Osteoblast (primary cell): Measurements from ENCODE around the gene TXNDC17. TPM values are rescaled to one million over a fixed set of nuclear protein-coding genes. Genes with fewer than 3 reads are reported as not detected.
"Not testable (repeated sequence)": the region's sequence is repeated elsewhere in the genome, so short reads cannot be mapped to it uniquely, and the experiment has no call there.

ENCODE experiments used
- DNase-seq: peaks from one replicate; pipeline ENCODE4 v3.0.0; 2011; ENCODE audit warnings: low spot score, mixed read lengths; ENCODE audit not compliant: insufficient read length; ENCODE audit errors: missing footprints
- H2AFZ ChIP-seq: 2 replicates; pipeline ENCODE4 v1.6.0; 2011; ENCODE audit warnings: mild to moderate bottlenecking, low read length
- H3K27ac ChIP-seq: 2 replicates; pipeline ENCODE4 v1.5.1; 2011; ENCODE audit warnings: mild to moderate bottlenecking, low read depth, low read length, moderate library complexity
- H3K27me3 ChIP-seq: 2 replicates; pipeline ENCODE4 v1.6.0; 2012; ENCODE audit warnings: mild to moderate bottlenecking, control low read depth, inconsistent platforms, low read length, moderate library complexity; ENCODE audit not compliant: insufficient read depth
- H3K36me3 ChIP-seq: 2 replicates; pipeline ENCODE4 v1.5.1; 2011; ENCODE audit warnings: mild to moderate bottlenecking, low read length, control low read depth, moderate library complexity; ENCODE audit not compliant: insufficient read depth
- H3K4me1 ChIP-seq: 2 replicates; pipeline ENCODE4 v1.5.1; 2011; ENCODE audit warnings: mild to moderate bottlenecking, low read length, control low read depth, moderate library complexity; ENCODE audit not compliant: insufficient read depth
- H3K4me2 ChIP-seq: 2 replicates; pipeline ENCODE4 v1.6.0; 2011; ENCODE audit warnings: mild to moderate bottlenecking, low read length; ENCODE audit not compliant: insufficient read depth
- H3K4me3 ChIP-seq: fragments of 200-600 bp; sonication (generic); 3 replicates; pipeline ENCODE4 v1.5.1; 2012; ENCODE audit warnings: mild to moderate bottlenecking, low read length, inconsistent platforms; ENCODE audit not compliant: insufficient read depth
- H3K79me2 ChIP-seq: 2 replicates; pipeline ENCODE4 v1.6.0; 2012; ENCODE audit warnings: mild to moderate bottlenecking, low read length, control low read depth, inconsistent platforms; ENCODE audit not compliant: insufficient read depth
- H3K9me3 ChIP-seq: 2 replicates; pipeline ENCODE4 v1.5.1; 2011; ENCODE audit warnings: low read depth, low read length, control low read depth
- H4K20me1 ChIP-seq: 2 replicates; pipeline ENCODE4 v1.6.0; 2012; ENCODE audit warnings: mild to moderate bottlenecking, low read length, control low read depth; ENCODE audit not compliant: insufficient read depth
- total RNA-seq: library from RNA; depleted of rRNA; stranded (reverse); fragments of >200 nt; gene quantifications from 2 replicates; pipeline ENCODE4 v1.2.3, GENCODE V29; 2012
- TF ChIP-seq, protein P1 (sequence below): IDR thresholded peaks from 2 replicates; pipeline ENCODE4 v1.5.1; 2011; ENCODE audit warnings: mild to moderate bottlenecking, low read depth, low read length, moderate library complexity; ENCODE audit errors: extremely low read depth

Gene TXNDC17
- total RNA-seq, 1 donor, result 70.6 TPM

DNA sequence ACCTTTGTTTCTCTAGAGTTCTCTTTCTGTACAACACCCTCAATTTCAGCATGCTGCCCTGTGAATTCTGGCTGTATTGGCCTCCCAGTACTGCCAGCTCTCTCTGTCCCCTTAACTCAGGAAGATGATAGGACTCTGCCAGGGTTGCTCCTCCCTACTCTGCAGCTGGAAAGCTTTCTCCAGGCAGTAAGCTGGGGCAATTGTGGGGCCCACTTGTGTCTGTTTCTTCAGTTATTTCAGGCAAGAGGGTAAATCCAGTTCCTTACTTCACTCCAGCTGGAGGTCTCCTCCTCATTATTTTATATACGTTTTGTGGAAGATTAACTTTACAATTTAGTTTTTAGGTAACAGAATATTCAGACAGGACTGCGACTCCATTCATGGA lies 20.6 kb downstream of the TXNDC17 start:
- Histone ChIP-seq H4K20me1 (no peaks in the 10 kb centered on the region), H3K9me3 (no peaks in the 10 kb centered on the region), H3K79me2 (no peaks in the 10 kb centered on the region), H3K4me2 (no peak overlapping the region), H3K27me3 (peaks cover 51% of the 10 kb centered on the region), H2AFZ (no peak overlapping the region), H3K4me1 (no peaks in the 10 kb centered on the region), H3K36me3 (no peaks in the 10 kb centered on the region), H3K27ac (no peak overlapping the region), H3K4me3 (no peak overlapping the region)
- TF ChIP-seq, protein P1, sequence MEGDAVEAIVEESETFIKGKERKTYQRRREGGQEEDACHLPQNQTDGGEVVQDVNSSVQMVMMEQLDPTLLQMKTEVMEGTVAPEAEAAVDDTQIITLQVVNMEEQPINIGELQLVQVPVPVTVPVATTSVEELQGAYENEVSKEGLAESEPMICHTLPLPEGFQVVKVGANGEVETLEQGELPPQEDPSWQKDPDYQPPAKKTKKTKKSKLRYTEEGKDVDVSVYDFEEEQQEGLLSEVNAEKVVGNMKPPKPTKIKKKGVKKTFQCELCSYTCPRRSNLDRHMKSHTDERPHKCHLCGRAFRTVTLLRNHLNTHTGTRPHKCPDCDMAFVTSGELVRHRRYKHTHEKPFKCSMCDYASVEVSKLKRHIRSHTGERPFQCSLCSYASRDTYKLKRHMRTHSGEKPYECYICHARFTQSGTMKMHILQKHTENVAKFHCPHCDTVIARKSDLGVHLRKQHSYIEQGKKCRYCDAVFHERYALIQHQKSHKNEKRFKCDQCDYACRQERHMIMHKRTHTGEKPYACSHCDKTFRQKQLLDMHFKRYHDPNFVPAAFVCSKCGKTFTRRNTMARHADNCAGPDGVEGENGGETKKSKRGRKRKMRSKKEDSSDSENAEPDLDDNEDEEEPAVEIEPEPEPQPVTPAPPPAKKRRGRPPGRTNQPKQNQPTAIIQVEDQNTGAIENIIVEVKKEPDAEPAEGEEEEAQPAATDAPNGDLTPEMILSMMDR, result no peak
- no peak for DNase-seq

DNA sequence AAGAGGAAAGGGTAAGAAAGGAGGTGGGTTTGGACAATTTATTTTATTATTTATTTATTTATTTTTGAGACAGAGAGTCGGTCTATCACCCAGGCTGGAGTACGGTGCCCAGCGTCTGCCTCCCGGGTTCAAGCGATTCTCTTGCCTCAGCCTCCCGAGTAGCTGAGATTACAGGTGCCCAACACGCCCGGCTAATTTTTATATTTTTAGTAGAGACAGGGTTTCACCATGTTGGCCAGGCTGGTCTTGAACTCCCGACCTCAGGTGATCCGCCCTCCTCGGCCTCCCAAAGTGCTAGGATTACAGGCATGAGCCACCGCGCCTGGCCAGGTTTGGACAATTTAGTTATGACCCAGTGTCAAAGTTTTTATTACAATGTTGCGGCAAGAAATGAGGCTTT lies 22.3 kb downstream of the TXNDC17 start:
- not testable (repeated sequence) for H4K20me1 ChIP-seq, H3K4me3 ChIP-seq, H3K4me2 ChIP-seq, H2AFZ ChIP-seq, H3K27ac ChIP-seq, H3K9me3 ChIP-seq, DNase-seq, H3K4me1 ChIP-seq, H3K79me2 ChIP-seq, H3K36me3 ChIP-seq
- H3K27me3 ChIP-seq, result peaks cover 51% of the 10 kb centered on the region

- TF ChIP-seq, protein P1, result peak; percentile 95
- no peaks in the 10 kb centered on the region for H3K9me3 ChIP-seq
Observed at GRCh38 chr17:6666077-6666521, 25.2 kb downstream of the TXNDC17 start.

GRCh38 chr17:6666557-6666956 lies 25.7 kb downstream of the TXNDC17 start:
- Histone ChIP-seq H3K4me1 (no peaks in the 10 kb centered on the region), H3K9me3 (no peaks in the 10 kb centered on the region), H3K4me3 (no peak overlapping the region), H3K4me2 (no peak overlapping the region), H3K27ac (no peak overlapping the region), H3K36me3 (no peaks in the 10 kb centered on the region), H4K20me1 (no peaks in the 10 kb centered on the region), H2AFZ (no peak overlapping the region), H3K79me2 (no peaks in the 10 kb centered on the region), H3K27me3 (peaks cover 37% of the 10 kb centered on the region)
- no peak for DNase-seq
- TF ChIP-seq, protein P1, result no peak

More at GRCh38 chr17:6666077-6666521, 25.2 kb downstream of the TXNDC17 start:
- no peaks in the 10 kb centered on the region for H4K20me1 ChIP-seq
- no peaks in the 10 kb centered on the region for H3K4me1 ChIP-seq
- no peaks in the 10 kb centered on the region for H3K36me3 ChIP-seq
- H3K27ac ChIP-seq, result no peak overlapping the region
- no peak overlapping the region for H3K4me2 ChIP-seq
- no peak overlapping the region for H3K4me3 ChIP-seq
- no peak overlapping the region for H2AFZ ChIP-seq
- peaks cover 41% of the 10 kb centered on the region for H3K27me3 ChIP-seq
- no peaks in the 10 kb centered on the region for H3K79me2 ChIP-seq
- DNase-seq, result peak; percentile 91

GRCh38 chr17:6667516-6667915 lies 26.7 kb downstream of the TXNDC17 start:
- no peak overlapping the region for H2AFZ ChIP-seq
- H3K27ac ChIP-seq, result no peak overlapping the region
- no peaks in the 10 kb centered on the region for H3K4me1 ChIP-seq
- no peaks in the 10 kb centered on the region for H4K20me1 ChIP-seq
- H3K4me3 ChIP-seq, result no peak overlapping the region
- H3K79me2 ChIP-seq, result no peaks in the 10 kb centered on the region
- H3K27me3 ChIP-seq, result peaks cover 32% of the 10 kb centered on the region
- DNase-seq, result no peak
- no peak overlapping the region for H3K4me2 ChIP-seq
- no peaks in the 10 kb centered on the region for H3K36me3 ChIP-seq
- TF ChIP-seq, protein P1, result no peak
- no peaks in the 10 kb centered on the region for H3K9me3 ChIP-seq
